Loucy (cell line): ENCODE data around the gene IGSF9B.

Experiments used
- H2AFZ ChIP-seq: fragments of 200-600 bp; sonication (generic); 2 replicates; pipeline ENCODE4 v1.6.0; 2016; ENCODE audit warnings: antibody characterized with exemption, mild to moderate bottlenecking, low read length, moderate library complexity
- H3F3A ChIP-seq: fragments of 200-600 bp; 2 replicates; pipeline ENCODE4 v1.6.0; 2016; ENCODE audit warnings: antibody characterized with exemption, low read depth, mild to moderate bottlenecking
- H3K27me3 ChIP-seq: fragments of 200-600 bp; sonication (generic); 2 replicates; pipeline ENCODE4 v1.6.1; 2014; ENCODE audit warnings: low read length, mild to moderate bottlenecking; ENCODE audit not compliant: insufficient read depth, poor library complexity, severe bottlenecking
- H3K36me3 ChIP-seq: fragments of 200-600 bp; sonication (generic); 2 replicates; pipeline ENCODE4 v1.6.1; 2016; ENCODE audit warnings: low read length; ENCODE audit not compliant: insufficient read depth
- H3K4me1 ChIP-seq: fragments of 200-600 bp; sonication (generic); 2 replicates; pipeline ENCODE4 v1.5.1; 2014; ENCODE audit warnings: low read length, mild to moderate bottlenecking; ENCODE audit not compliant: insufficient read depth, poor library complexity, severe bottlenecking
- H3K4me2 ChIP-seq: fragments of 200-600 bp; sonication (generic); 2 replicates; pipeline ENCODE4 v1.6.0; 2014; ENCODE audit warnings: antibody characterized with exemption, low read length, low read depth, mild to moderate bottlenecking; ENCODE audit not compliant: poor library complexity, severe bottlenecking
- H3K4me3 ChIP-seq: fragments of 200-600 bp; sonication (generic); 2 replicates; pipeline ENCODE4 v1.5.1; 2014; ENCODE audit warnings: low read length, mild to moderate bottlenecking, mixed read lengths; ENCODE audit not compliant: poor library complexity, severe bottlenecking
- H3K79me2 ChIP-seq: fragments of 200-600 bp; sonication (generic); 2 replicates; pipeline ENCODE4 v1.6.1; 2014; ENCODE audit warnings: low read length; ENCODE audit not compliant: insufficient read depth
- H3K9ac ChIP-seq: fragments of 200-600 bp; sonication (generic); 2 replicates; pipeline ENCODE4 v1.6.0; 2014; ENCODE audit warnings: mild to moderate bottlenecking, low read depth, low read length, moderate library complexity; ENCODE audit not compliant: poor library complexity, severe bottlenecking
- H3K9me2 ChIP-seq: fragments of 200-600 bp; sonication (generic); replicated peaks from 2 replicates; pipeline ENCODE4 v1.6.1; 2016; ENCODE audit warnings: low read depth, low read length, mixed read lengths
- H3K9me3 ChIP-seq: fragments of 200-600 bp; sonication (generic); 2 replicates; pipeline ENCODE4 v1.6.1; 2014; ENCODE audit warnings: mild to moderate bottlenecking, antibody characterized with exemption, low read length, low read depth; ENCODE audit not compliant: insufficient read depth
- H4K20me1 ChIP-seq: fragments of 200-600 bp; sonication (generic); 2 replicates; pipeline ENCODE4 v1.6.0; 2014; ENCODE audit warnings: antibody characterized with exemption, low read length, mild to moderate bottlenecking; ENCODE audit not compliant: insufficient read depth, poor library complexity, severe bottlenecking
- CTCF ChIP-seq: fragments of 200-600 bp; sonication (generic); conservative IDR thresholded peaks from 2 replicates; pipeline ENCODE4 v1.5.1; 2014; ENCODE audit warnings: mild to moderate bottlenecking, antibody characterized with exemption, low read length
- EZH2phosphoT487 ChIP-seq: fragments of 200-600 bp; IDR thresholded peaks from 2 replicates; pipeline ENCODE4 v1.6.1; 2018; ENCODE audit warnings: antibody characterized with exemption, mild to moderate bottlenecking, moderate library complexity, borderline replicate concordance

IGSF9B gene

GRCh38 chr11:133981156-133981555 lies 24.4 kb upstream of the IGSF9B start:
- Histone ChIP-seq H4K20me1 (no peaks in the 10 kb centered on the region), H3K9ac (no peak overlapping the region), H3K4me1 (no peaks in the 10 kb centered on the region), H3F3A (no peaks in the 10 kb centered on the region), H2AFZ (no peak overlapping the region), H3K9me3 (peaks cover 8% of the 10 kb centered on the region; the same call in 1 of the 2 replicates), H3K9me2 (no peaks in the 10 kb centered on the region), H3K36me3 (no peaks in the 10 kb centered on the region), H3K4me3 (no peak overlapping the region), H3K4me2 (no peak overlapping the region), H3K79me2 (no peaks in the 10 kb centered on the region), H3K27me3 (no peaks in the 10 kb centered on the region)
- TF ChIP-seq EZH2phosphoT487 (no peak), CTCF (no peak)

- Histone ChIP-seq H3K4me3 (no peak overlapping the region), H3K36me3 (no peaks in the 10 kb centered on the region), H3K4me2 (no peak overlapping the region), H3K4me1 (no peaks in the 10 kb centered on the region), H3K79me2 (no peaks in the 10 kb centered on the region), H3K9me3 (peaks cover 9% of the 10 kb centered on the region; the same call in 1 of the 2 replicates), H3F3A (no peaks in the 10 kb centered on the region), H3K9ac (no peak overlapping the region), H3K27me3 (no peaks in the 10 kb centered on the region), H4K20me1 (no peaks in the 10 kb centered on the region), H2AFZ (no peak overlapping the region), H3K9me2 (no peaks in the 10 kb centered on the region)
- no peak for TF ChIP-seq EZH2phosphoT487
- TF ChIP-seq CTCF = no peak
Observed at GRCh38 chr11:133980665-133981064, 23.9 kb upstream of the IGSF9B start.

- H4K20me1 ChIP-seq = no peaks in the 10 kb centered on the region
- H3F3A ChIP-seq = no peaks in the 10 kb centered on the region
- TF ChIP-seq CTCF = no peak
- no peak for TF ChIP-seq EZH2phosphoT487
- peaks cover 7% of the 10 kb centered on the region; the same call in 1 of the 2 replicates for H3K9me3 ChIP-seq
- no peaks in the 10 kb centered on the region for H3K27me3 ChIP-seq
- no peaks in the 10 kb centered on the region for H3K36me3 ChIP-seq
- no peaks in the 10 kb centered on the region for H3K9me2 ChIP-seq
- H3K9ac ChIP-seq = no peak overlapping the region
- no peak overlapping the region for H3K4me3 ChIP-seq
- H3K4me2 ChIP-seq = no peak overlapping the region
- H3K79me2 ChIP-seq = no peaks in the 10 kb centered on the region
- no peaks in the 10 kb centered on the region for H3K4me1 ChIP-seq
- H2AFZ ChIP-seq = no peak overlapping the region
Observed at GRCh38 chr11:133978794-133979193, 22.0 kb upstream of the IGSF9B start.
